SK-N-SH (cell line): Measurements from ENCODE around the gene DIP2A. TPM values are rescaled to one million over a fixed set of nuclear protein-coding genes. Genes with fewer than 3 reads are reported as not detected.

ENCODE experiments used
- CTCF ChIA-PET: fragments of 300-600, 350-600 bp; formaldehyde crosslinking; extraction: SDS; loops from one replicate; lab custom pipeline; 2021; lab: Yijun Ruan, JAX
- POLR2A ChIA-PET: fragments of 350-600 bp; sonication (Branson Sonifier 250); formaldehyde crosslinking; extraction: SDS; loops from one replicate; lab custom pipeline; 2020; ENCODE audit warnings: antibody characterized with exemption, inconsistent platforms; lab: Yijun Ruan, JAX
- DNase-seq: peaks from one replicate; pipeline ENCODE4 v3.0.0; 2012
- H2AFZ ChIP-seq: fragments of 200-600 bp; sonication (generic); 2 replicates; pipeline ENCODE4 v1.8.1; 2016; ENCODE audit warnings: antibody characterized with exemption, mild to moderate bottlenecking, low read depth
- H3F3A ChIP-seq: fragments of 200-600 bp; sonication (generic); replicated peaks from 2 replicates; pipeline ENCODE3; 2016; ENCODE audit warnings: antibody characterized with exemption, mild to moderate bottlenecking; ENCODE audit not compliant: insufficient read depth
- H3K27ac ChIP-seq, 2 experiments: fragments of 200-500 bp in 1 of 2; fragments of 200-600 bp in 1 of 2; sonication (Bioruptor generic) in 1 of 2; sonication (generic), shearing (Covaris generic) in 1 of 2; 2 replicates each; pipeline versions ENCODE4 v1.5.1 to v1.6.1; 2014 to 2016; ENCODE audit warnings: low read depth in 2 of 2, inconsistent platforms in 1 of 2, low read length in 1 of 2, mild to moderate bottlenecking in 1 of 2, mixed read lengths in 1 of 2
- H3K27me3 ChIP-seq: fragments of 200-600 bp; sonication (generic), shearing (Covaris generic); 2 replicates; pipeline ENCODE4 v1.6.1; 2016; ENCODE audit warnings: mixed run types; ENCODE audit not compliant: insufficient read depth
- H3K36me3 ChIP-seq, 2 experiments: fragments of 200-500 bp in 1 of 2; fragments of 200-600 bp in 1 of 2; sonication (Bioruptor generic) in 1 of 2; sonication (generic) in 1 of 2; replicated peaks in 1 of 2; 2 replicates each; pipeline versions ENCODE3 to v1.5.1; 2014 to 2016; ENCODE audit warnings: low read length in 1 of 2, mild to moderate bottlenecking in 1 of 2; ENCODE audit not compliant: insufficient read depth in 2 of 2, control insufficient read depth in 1 of 2
- H3K4me1 ChIP-seq, 2 experiments: fragments of 200-500 bp in 1 of 2; fragments of 200-600 bp in 1 of 2; sonication (Bioruptor generic) in 1 of 2; sonication (generic), shearing (Covaris generic) in 1 of 2; 2 replicates each; pipeline versions ENCODE4 v1.5.1 to v1.6.1; 2014 to 2016; ENCODE audit warnings: low read depth in 1 of 2, low read length in 1 of 2, mixed run types in 1 of 2; ENCODE audit not compliant: insufficient read depth in 2 of 2, control insufficient read depth in 1 of 2
- H3K4me2 ChIP-seq: fragments of 200-600 bp; sonication (generic), shearing (Covaris generic); 2 replicates; pipeline ENCODE4 v1.6.1; 2017; ENCODE audit warnings: mixed run types
- H3K4me3 ChIP-seq, 2 experiments: fragments of 200-500 bp in 1 of 2; fragments of 200-600 bp in 1 of 2; sonication (Bioruptor generic) in 1 of 2; sonication (generic), shearing (Covaris generic) in 1 of 2; 2 replicates each; pipeline versions ENCODE4 v1.5.1 to v1.8.1; 2014 to 2016; ENCODE audit warnings: low read depth in 2 of 2, inconsistent platforms in 1 of 2, low read length in 1 of 2, mild to moderate bottlenecking in 1 of 2, mixed read lengths in 1 of 2, moderate library complexity in 1 of 2
- H3K79me2 ChIP-seq: fragments of 200-600 bp; sonication (generic); 2 replicates; pipeline ENCODE4 v1.8.1; 2017; ENCODE audit warnings: mild to moderate bottlenecking; ENCODE audit not compliant: insufficient read depth
- H3K9ac ChIP-seq: fragments of 200-600 bp; sonication (generic); 2 replicates; pipeline ENCODE4 v1.6.1; 2017; ENCODE audit warnings: mixed run types
- H3K9me2 ChIP-seq: fragments of 200-600 bp; sonication (generic); 2 replicates; pipeline ENCODE4 v1.6.1; 2017; ENCODE audit warnings: mixed run types
- H3K9me3 ChIP-seq: fragments of 200-600 bp; sonication (generic); 2 replicates; pipeline ENCODE4 v1.6.1; 2017; ENCODE audit warnings: mixed run types, mild to moderate bottlenecking, moderate library complexity
- H4K20me1 ChIP-seq: fragments of 200-600 bp; sonication (generic); 2 replicates; pipeline ENCODE4 v1.6.1; 2017; ENCODE audit warnings: mild to moderate bottlenecking, mixed run types; ENCODE audit not compliant: insufficient read depth
- CHD2 ChIP-seq: fragments of 150-350 bp; IDR thresholded peaks from 2 replicates; pipeline ENCODE4 v1.6.1; 2018; ENCODE audit warnings: low read length; ENCODE audit not compliant: partially characterized antibody
- EP300 ChIP-seq, 2 experiments: IDR thresholded peaks; 2 replicates each; pipeline versions ENCODE4 v1.4.0 to v1.6.1; 2012; ENCODE audit warnings: borderline replicate concordance in 1 of 2, low read depth in 1 of 2, low read length in 1 of 2
- FOXJ3 ChIP-seq: sonication (generic); formaldehyde crosslinking; IDR thresholded peaks from 2 replicates; pipeline ENCODE4 v1.5.1; 2020; ENCODE audit warnings: mild to moderate bottlenecking, missing genetic modification reagents
- GABPA ChIP-seq: IDR thresholded peaks from 2 replicates; pipeline ENCODE4 v1.4.0; 2012; ENCODE audit warnings: low read depth, mild to moderate bottlenecking
- MEF2A ChIP-seq: IDR thresholded peaks from 2 replicates; pipeline ENCODE4 v1.4.0; 2012; ENCODE audit warnings: low read depth, borderline replicate concordance
- MXI1 ChIP-seq: IDR thresholded peaks from 2 replicates; pipeline ENCODE4 v1.6.1; 2012; ENCODE audit warnings: mild to moderate bottlenecking, low read depth, low read length, improper control_type of control experiment
- NFIC ChIP-seq: IDR thresholded peaks from 2 replicates; pipeline ENCODE4 v1.4.0; 2012; ENCODE audit warnings: borderline replicate concordance
- NRF1 ChIP-seq: IDR thresholded peaks from 2 replicates; pipeline ENCODE4 v1.6.1; 2012; ENCODE audit warnings: low read depth, mild to moderate bottlenecking, low read length
- PBX3 ChIP-seq: IDR thresholded peaks from 2 replicates; pipeline ENCODE4; 2012
- SIN3A ChIP-seq: IDR thresholded peaks from 2 replicates; pipeline ENCODE4 v1.6.1; 2012; ENCODE audit warnings: low read depth, mild to moderate bottlenecking, low read length, moderate library complexity, borderline replicate concordance
- SMC3 ChIP-seq: IDR thresholded peaks from 2 replicates; pipeline ENCODE4 v1.6.1; 2012; ENCODE audit warnings: low read depth, low read length, improper control_type of control experiment
- TAF1 ChIP-seq: IDR thresholded peaks from 2 replicates; pipeline ENCODE4 v1.6.1; 2012; ENCODE audit warnings: low read depth, mild to moderate bottlenecking, low read length, moderate library complexity, borderline replicate concordance
- TCF12 ChIP-seq: IDR thresholded peaks from 2 replicates; pipeline ENCODE4 v1.4.0; 2012
- TEAD4 ChIP-seq: IDR thresholded peaks from 2 replicates; pipeline ENCODE4 v1.4.0; 2012; ENCODE audit warnings: mild to moderate bottlenecking, borderline replicate concordance; ENCODE audit not compliant: insufficient read depth
- USF2 ChIP-seq: fragments of 150-350 bp; IDR thresholded peaks from 2 replicates; pipeline ENCODE4 v1.6.1; 2017; ENCODE audit warnings: antibody characterized with exemption, low read length, low read depth, borderline replicate concordance
- ZBTB33 ChIP-seq: IDR thresholded peaks from 2 replicates; pipeline ENCODE4 v1.4.0; 2012; ENCODE audit warnings: low read depth, borderline replicate concordance
- WGBS: methylation state at CpG from one replicate; pipeline ENCODE4 v1.1.6; 2017; ENCODE audit warnings: low lambda C conversion rate; 5-methylcytosine and 5-hydroxymethylcytosine counted together
- polyA plus RNA-seq, 3 experiments: library from polyadenylated mRNA; depleted of rRNA; stranded (reverse); fragments of >200 nt; gene quantifications; 2 replicates each; pipeline ENCODE4 v1.2.3, GENCODE V29; 2012

Gene DIP2A
- polyA plus RNA-seq, 1 of the 3 experiments (the other 2 are of a cell fraction), result 26.9 TPM

GRCh38 chr21:46515109-46515508 is 56.4 kb downstream of the DIP2A start:
- Histone ChIP-seq H3K4me2 (no peak overlapping the region), H3K79me2 (peaks cover 43% of the 10 kb centered on the region), H3K9ac (no peak overlapping the region), H2AFZ (no peak overlapping the region), H3K4me3 (no peak overlapping the region), H3K27me3 (no peaks in the 10 kb centered on the region), H3F3A (peaks cover 8% of the 10 kb centered on the region), H3K9me2 (no peaks in the 10 kb centered on the region), H3K4me1 (no peaks in the 10 kb centered on the region; a peak in 1 of 4 replicates), H3K27ac (no peak overlapping the region), H3K36me3 (peaks cover 23 to 59% of the 10 kb centered on the region in 2 experiments), H3K9me3 (peaks cover 8% of the 10 kb centered on the region), H4K20me1 (no peaks in the 10 kb centered on the region)
- POLR2A ChIA-PET, result no interaction called here
- CTCF ChIA-PET, result interaction anchor here (0.7 kb wide), 1 partner anchor 40 kb away, joined by 3 read pairs; no protein-coding TSS in a partner anchor
- DNase-seq, result no peak
- TF ChIP-seq TCF12 (no peak), NRF1 (no peak), TAF1 (no peak), ZBTB33 (no peak), MXI1 (no peak), MEF2A (no peak), NFIC (no peak), USF2 (no peak), FOXJ3 (CRISPR knock-in tag) (no peak), CHD2 (no peak), TEAD4 (no peak), SIN3A (no peak), SMC3 (no peak), GABPA (no peak), EP300 (IDR thresholded peaks at IDR 0.05; ENCODE audit: borderline replicate concordance in 1 of 2, low read depth in 1 of 2, low read length in 1 of 2) (no peak), PBX3 (no peak)
- 81% methylated on average over 2 of the region's 2 CpGs for WGBS
